Measurements from ENCODE around the gene MAG. TPM values are rescaled to one million over a fixed set of nuclear protein-coding genes. Genes with fewer than 3 reads are reported as not detected.

Gene MAG
- total RNA-seq, 1 experiment from 2014 or later, result 0.17 TPM

DNA sequence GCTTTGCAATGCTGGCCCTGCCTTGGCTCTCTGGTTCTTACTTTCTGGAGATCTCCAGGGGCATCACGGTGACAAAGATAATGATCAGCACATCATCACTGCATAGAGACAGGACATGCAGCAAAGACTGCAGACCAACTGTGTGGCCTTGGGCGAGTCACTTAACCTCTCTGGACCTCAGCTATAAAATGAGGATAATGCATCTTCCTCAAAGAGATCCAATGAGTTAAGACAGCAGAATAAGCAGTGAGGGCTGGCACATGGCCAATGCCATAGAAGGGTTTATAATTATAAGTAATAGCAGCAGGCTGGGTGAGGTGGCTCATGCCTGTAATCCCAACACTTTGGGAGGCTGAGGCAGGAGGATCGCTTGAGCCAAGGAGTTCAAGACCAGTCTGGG, 2.4 kb downstream of the MAG start:
- Histone ChIP-seq H3K27ac (ENCODE audit: low read depth, low read length) (no peak overlapping the region), H3K36me3 (ENCODE audit: control insufficient read depth in 1 of 2, insufficient read depth in 2 of 2, low read length in 2 of 2) (no peaks in the 10 kb centered on the region), H3K4me1 (ENCODE audit: control insufficient read depth in 1 of 2, insufficient read depth in 2 of 2, low read length in 2 of 2) (peaks cover 0 to 7% of the 10 kb centered on the region in 2 experiments; a peak in 1 of 4 replicates), H3K9me3 (ENCODE audit: control insufficient read depth in 1 of 2, insufficient read depth in 1 of 2, low read depth in 1 of 2, low read length in 2 of 2) (peaks cover 0 to 6% of the 10 kb centered on the region in 2 experiments; a peak in 1 of 4 replicates), H3K4me2 (ENCODE audit: low read length) (no peak overlapping the region), H3K4me3 (replicated peaks in 1 of 2; ENCODE audit: low read depth in 1 of 2, low read length in 2 of 2) (no peak overlapping the region), H3K79me2 (ENCODE audit: insufficient read depth, low read length) (no peaks in the 10 kb centered on the region), H4K20me1 (ENCODE audit: insufficient read depth) (no peaks in the 10 kb centered on the region), H3K9ac (ENCODE audit: low read length) (no peak overlapping the region), H3K27me3 (ENCODE audit: insufficient read depth, low read length) (no peaks in the 10 kb centered on the region), H2AFZ (ENCODE audit: low read depth, low read length, poor library complexity, severe bottlenecking) (no peak overlapping the region), H3K9me2 (ENCODE audit: insufficient read depth) (no peaks in the 10 kb centered on the region)
- ChIA-PET POLR2A (no interaction called here), RAD21 (ENCODE audit: low non-redundant PET in 1 of 2, low total read pairs in 2 of 2, uncharacterized antibody in 2 of 2, unreplicated experiment in 2 of 2) (no interaction called here), CTCF (no interaction called here)
- BruUV-seq (replicated peaks), result no TSS peak
- ATAC-seq (no peak), DNase-seq (ENCODE audit: low read depth, low spot score) (no peak)
- TF ChIP-seq POLR2AphosphoS5 (IDR thresholded peaks at IDR 0.05; ENCODE audit: low read depth, low read length), result no peak
- no peak for TF ChIP-seq TCF7L2 (IDR thresholded peaks at IDR 0.05; ENCODE audit: borderline replicate concordance, extremely low read depth, insufficient read depth, insufficient read length)
- TF ChIP-seq EZH2 (IDR thresholded peaks at IDR 0.05), result no peak
- TF ChIP-seq ELF1 (IDR thresholded peaks at IDR 0.05; ENCODE audit: borderline replicate concordance, low read depth), result no peak
- TF ChIP-seq, protein P1, sequence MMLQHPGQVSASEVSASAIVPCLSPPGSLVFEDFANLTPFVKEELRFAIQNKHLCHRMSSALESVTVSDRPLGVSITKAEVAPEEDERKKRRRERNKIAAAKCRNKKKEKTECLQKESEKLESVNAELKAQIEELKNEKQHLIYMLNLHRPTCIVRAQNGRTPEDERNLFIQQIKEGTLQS (IDR thresholded peaks at IDR 0.05), result no peak
- TF ChIP-seq EGR1 (IDR thresholded peaks at IDR 0.05; ENCODE audit: low read depth), result no peak
- TF ChIP-seq JUND (IDR thresholded peaks at IDR 0.05), result no peak
- TF ChIP-seq, protein P2, sequence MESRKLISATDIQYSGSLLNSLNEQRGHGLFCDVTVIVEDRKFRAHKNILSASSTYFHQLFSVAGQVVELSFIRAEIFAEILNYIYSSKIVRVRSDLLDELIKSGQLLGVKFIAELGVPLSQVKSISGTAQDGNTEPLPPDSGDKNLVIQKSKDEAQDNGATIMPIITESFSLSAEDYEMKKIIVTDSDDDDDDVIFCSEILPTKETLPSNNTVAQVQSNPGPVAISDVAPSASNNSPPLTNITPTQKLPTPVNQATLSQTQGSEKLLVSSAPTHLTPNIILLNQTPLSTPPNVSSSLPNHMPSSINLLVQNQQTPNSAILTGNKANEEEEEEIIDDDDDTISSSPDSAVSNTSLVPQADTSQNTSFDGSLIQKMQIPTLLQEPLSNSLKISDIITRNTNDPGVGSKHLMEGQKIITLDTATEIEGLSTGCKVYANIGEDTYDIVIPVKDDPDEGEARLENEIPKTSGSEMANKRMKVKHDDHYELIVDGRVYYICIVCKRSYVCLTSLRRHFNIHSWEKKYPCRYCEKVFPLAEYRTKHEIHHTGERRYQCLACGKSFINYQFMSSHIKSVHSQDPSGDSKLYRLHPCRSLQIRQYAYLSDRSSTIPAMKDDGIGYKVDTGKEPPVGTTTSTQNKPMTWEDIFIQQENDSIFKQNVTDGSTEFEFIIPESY (IDR thresholded peaks at IDR 0.05; ENCODE audit: extremely low read depth, insufficient replicate concordance, low read length), result no peak
- no peak for TF ChIP-seq ZNF274 (IDR thresholded peaks at IDR 0.05; ENCODE audit: low read depth, low read length)
- TF ChIP-seq RAD21 (IDR thresholded peaks at IDR 0.05; ENCODE audit: low read depth), result no peak
- TF ChIP-seq SP1 (IDR thresholded peaks at IDR 0.05; ENCODE audit: low read depth), result no peak
- no peak for TF ChIP-seq CBX3 (IDR thresholded peaks at IDR 0.05; ENCODE audit: low read depth)
- TF ChIP-seq ZFX (IDR thresholded peaks at IDR 0.05), result no peak
- TF ChIP-seq POLR2A (IDR thresholded peaks at IDR 0.05; ENCODE audit: borderline replicate concordance, extremely low read depth, insufficient read depth, insufficient read length), result no peak
- no peak for TF ChIP-seq YY1 (IDR thresholded peaks at IDR 0.05; ENCODE audit: extremely low read depth, insufficient replicate concordance, low read depth, low read length)
- TF ChIP-seq EZH2phosphoT487 (IDR thresholded peaks at IDR 0.05; ENCODE audit: borderline replicate concordance), result no peak
- no peak for TF ChIP-seq SIN3A (IDR thresholded peaks at IDR 0.05; ENCODE audit: low read depth)
- no peak for TF ChIP-seq CEBPB (IDR thresholded peaks at IDR 0.05; ENCODE audit: low read depth)
- no peak for TF ChIP-seq SRF (IDR thresholded peaks at IDR 0.05; ENCODE audit: low read depth)
- TF ChIP-seq, protein P3, sequence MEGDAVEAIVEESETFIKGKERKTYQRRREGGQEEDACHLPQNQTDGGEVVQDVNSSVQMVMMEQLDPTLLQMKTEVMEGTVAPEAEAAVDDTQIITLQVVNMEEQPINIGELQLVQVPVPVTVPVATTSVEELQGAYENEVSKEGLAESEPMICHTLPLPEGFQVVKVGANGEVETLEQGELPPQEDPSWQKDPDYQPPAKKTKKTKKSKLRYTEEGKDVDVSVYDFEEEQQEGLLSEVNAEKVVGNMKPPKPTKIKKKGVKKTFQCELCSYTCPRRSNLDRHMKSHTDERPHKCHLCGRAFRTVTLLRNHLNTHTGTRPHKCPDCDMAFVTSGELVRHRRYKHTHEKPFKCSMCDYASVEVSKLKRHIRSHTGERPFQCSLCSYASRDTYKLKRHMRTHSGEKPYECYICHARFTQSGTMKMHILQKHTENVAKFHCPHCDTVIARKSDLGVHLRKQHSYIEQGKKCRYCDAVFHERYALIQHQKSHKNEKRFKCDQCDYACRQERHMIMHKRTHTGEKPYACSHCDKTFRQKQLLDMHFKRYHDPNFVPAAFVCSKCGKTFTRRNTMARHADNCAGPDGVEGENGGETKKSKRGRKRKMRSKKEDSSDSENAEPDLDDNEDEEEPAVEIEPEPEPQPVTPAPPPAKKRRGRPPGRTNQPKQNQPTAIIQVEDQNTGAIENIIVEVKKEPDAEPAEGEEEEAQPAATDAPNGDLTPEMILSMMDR (IDR thresholded peaks at IDR 0.05 in 2 of 3, conservative IDR thresholded peaks at IDR 0.05 in 1 of 3; ENCODE audit: borderline replicate concordance in 1 of 3, insufficient read depth in 1 of 3, low read depth in 2 of 3, low read length in 2 of 3), result no peak
- intact Hi-C loops (cut with micrococcal nuclease), result no loop called here

Measured in HCT116 (cell line).